ENCODE results near the gene AGPAT3.

The AGPAT3 gene

GRCh38 chr21:43834146-43834905, 30.7 kb upstream of the AGPAT3 start:
- no peak for ATAC-seq (ENCODE audit: low read depth)
- Histone ChIP-seq H3K9me3 (ENCODE audit: severe bottlenecking) (no peaks in the 10 kb centered on the region), H3K27ac (ENCODE audit: poor library complexity, severe bottlenecking) (no peak overlapping the region), H3K27me3 (ENCODE audit: insufficient read depth, poor library complexity, severe bottlenecking) (no peaks in the 10 kb centered on the region), H3K4me1 (ENCODE audit: insufficient read depth, poor library complexity, severe bottlenecking) (no peaks in the 10 kb centered on the region), H3K36me3 (ENCODE audit: low read depth) (no peaks in the 10 kb centered on the region), H3K4me3 (ENCODE audit: severe bottlenecking) (no peak overlapping the region)
- DNase-seq (ENCODE audit: low spot score), result no peak
- TF ChIP-seq CTCF (IDR thresholded peaks at IDR 0.05; ENCODE audit: poor library complexity, severe bottlenecking), result no peak

GRCh38 chr21:43835050-43835449, 30.0 kb upstream of the AGPAT3 start:
- no peak for TF ChIP-seq CTCF (IDR thresholded peaks at IDR 0.05; ENCODE audit: poor library complexity, severe bottlenecking)
- Histone ChIP-seq H3K4me3 (ENCODE audit: severe bottlenecking) (no peak overlapping the region), H3K27ac (ENCODE audit: poor library complexity, severe bottlenecking) (no peak overlapping the region), H3K36me3 (ENCODE audit: low read depth) (no peaks in the 10 kb centered on the region), H3K27me3 (ENCODE audit: insufficient read depth, poor library complexity, severe bottlenecking) (no peaks in the 10 kb centered on the region), H3K4me1 (ENCODE audit: insufficient read depth, poor library complexity, severe bottlenecking) (no peaks in the 10 kb centered on the region), H3K9me3 (ENCODE audit: severe bottlenecking) (no peaks in the 10 kb centered on the region)
- ATAC-seq (ENCODE audit: low read depth) (no peak), DNase-seq (ENCODE audit: low spot score) (no peak)

GRCh38 chr21:43835861-43836260, 29.2 kb upstream of the AGPAT3 start:
- DNase-seq (ENCODE audit: low spot score), result no peak
- no peaks in the 10 kb centered on the region for H3K4me1 ChIP-seq (ENCODE audit: insufficient read depth, poor library complexity, severe bottlenecking)
- H3K4me3 ChIP-seq (ENCODE audit: severe bottlenecking), result no peak overlapping the region
- H3K36me3 ChIP-seq (ENCODE audit: low read depth), result no peaks in the 10 kb centered on the region
- no peak overlapping the region for H3K27ac ChIP-seq (ENCODE audit: poor library complexity, severe bottlenecking)
- no peaks in the 10 kb centered on the region for H3K27me3 ChIP-seq (ENCODE audit: insufficient read depth, poor library complexity, severe bottlenecking)
- TF ChIP-seq CTCF (IDR thresholded peaks at IDR 0.05; ENCODE audit: poor library complexity, severe bottlenecking), result no peak
- no peaks in the 10 kb centered on the region for H3K9me3 ChIP-seq (ENCODE audit: severe bottlenecking)
- no peak for ATAC-seq (ENCODE audit: low read depth)

- Histone ChIP-seq H3K4me3 (ENCODE audit: severe bottlenecking) (no peak overlapping the region), H3K36me3 (ENCODE audit: low read depth) (no peaks in the 10 kb centered on the region), H3K27me3 (ENCODE audit: insufficient read depth, poor library complexity, severe bottlenecking) (no peaks in the 10 kb centered on the region), H3K9me3 (ENCODE audit: severe bottlenecking) (no peaks in the 10 kb centered on the region), H3K27ac (ENCODE audit: poor library complexity, severe bottlenecking) (no peak overlapping the region), H3K4me1 (ENCODE audit: insufficient read depth, poor library complexity, severe bottlenecking) (no peaks in the 10 kb centered on the region)
- no peak for TF ChIP-seq CTCF (IDR thresholded peaks at IDR 0.05; ENCODE audit: poor library complexity, severe bottlenecking)
- DNase-seq (ENCODE audit: low spot score) (no peak), ATAC-seq (ENCODE audit: low read depth) (no peak)
Measured at GRCh38 chr21:43836616-43837015, 28.4 kb upstream of the AGPAT3 start.

- Histone ChIP-seq H3K9me3 (ENCODE audit: severe bottlenecking) (no peaks in the 10 kb centered on the region), H3K4me1 (ENCODE audit: insufficient read depth, poor library complexity, severe bottlenecking) (no peaks in the 10 kb centered on the region), H3K27me3 (ENCODE audit: insufficient read depth, poor library complexity, severe bottlenecking) (no peaks in the 10 kb centered on the region), H3K36me3 (ENCODE audit: low read depth) (no peaks in the 10 kb centered on the region), H3K27ac (ENCODE audit: poor library complexity, severe bottlenecking) (no peak overlapping the region), H3K4me3 (ENCODE audit: severe bottlenecking) (no peak overlapping the region)
- DNase-seq (ENCODE audit: low spot score), result no peak
- TF ChIP-seq CTCF (IDR thresholded peaks at IDR 0.05; ENCODE audit: poor library complexity, severe bottlenecking), result no peak
- no peak for ATAC-seq (ENCODE audit: low read depth)
Measured at GRCh38 chr21:43840259-43840658, 24.8 kb upstream of the AGPAT3 start.

Measured in RWPE2 (cell line).